NCI-H748 (cell line): ENCODE data around the gene GUCA2A.

Source experiments
- DNase-seq: peaks from one replicate; lab custom pipeline; 2025; ENCODE audit not compliant: unreplicated experiment; lab: John Stamatoyannopoulos, UW

The GUCA2A gene

GRCh38 chr1:42155362-42155761 lies 9.2 kb downstream of the GUCA2A start:
- no peak for DNase-seq

DNA sequence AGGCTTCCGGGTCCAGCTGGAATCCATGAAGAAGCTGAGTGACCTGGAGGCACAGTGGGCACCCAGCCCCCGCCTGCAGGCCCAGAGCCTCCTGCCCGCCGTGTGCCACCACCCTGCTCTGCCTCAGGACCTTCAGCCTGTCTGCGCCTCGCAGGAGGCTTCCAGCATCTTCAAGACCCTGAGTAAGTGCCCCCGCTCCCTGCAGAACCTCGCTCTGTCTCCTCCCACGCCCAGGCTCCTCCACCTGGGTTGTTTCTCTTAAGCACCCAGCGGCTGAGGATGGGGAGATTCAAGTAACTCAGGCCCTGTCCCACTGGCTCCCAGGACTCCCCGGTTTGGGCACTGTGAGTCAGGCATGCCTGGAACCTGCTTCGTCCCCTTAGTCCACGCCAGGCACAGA lies 9.9 kb downstream of the GUCA2A start:
- DNase-seq = no peak

DNA sequence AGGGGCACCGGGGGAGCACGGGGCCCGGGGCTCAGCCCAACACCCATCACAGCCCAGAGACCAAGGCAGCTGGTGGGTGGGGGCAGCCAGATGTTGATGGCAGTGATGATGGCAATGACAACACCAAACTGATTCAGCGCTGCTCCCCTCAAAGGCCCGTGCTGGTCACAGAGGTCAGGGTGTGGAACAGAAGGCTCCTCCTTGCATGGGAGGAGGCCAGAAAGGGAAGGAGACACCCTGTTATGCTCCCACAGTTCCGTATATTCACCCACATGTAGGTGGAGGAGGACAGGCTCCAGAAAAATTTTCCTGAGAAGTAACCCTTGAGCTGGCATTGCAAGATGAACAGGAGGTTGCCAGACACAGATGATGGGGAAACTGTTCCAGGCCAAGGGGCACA lies 10.9 kb downstream of the GUCA2A start:
- DNase-seq = no peak

GRCh38 chr1:42152907-42153600 lies 11.5 kb downstream of the GUCA2A start, which contains the start of gene GUCA2B:
GUCA2B (plus strand) TSS chr1:42153410; CDS start chr1:42153451, 41 bp downstream.
- no peak for DNase-seq

DNA sequence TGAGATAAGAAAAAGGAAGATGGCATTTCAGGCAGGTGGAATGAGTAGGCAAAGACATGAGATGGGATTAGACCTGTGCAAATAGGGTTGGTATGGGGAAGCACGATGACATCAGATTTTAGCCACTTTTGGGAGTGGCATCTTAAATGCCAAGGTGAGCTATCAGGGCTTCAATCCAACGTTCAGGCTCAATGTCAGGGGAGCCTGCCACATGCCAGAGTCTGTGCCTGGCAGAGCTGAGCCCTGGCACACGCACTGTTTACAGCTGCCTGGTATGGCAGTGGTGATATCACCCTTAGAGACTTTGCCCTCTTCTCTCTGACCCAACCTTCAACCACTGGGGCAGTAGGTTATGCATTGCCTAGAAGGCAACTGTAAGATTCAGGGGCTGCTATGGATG lies 12.4 kb downstream of the GUCA2A start:
- no peak for DNase-seq

- no peak for DNase-seq
These were observed 13.9 kb downstream of the GUCA2A start for GRCh38 chr1:42150651-42151050.

- DNase-seq = no peak
These were observed 16.4 kb downstream of the GUCA2A start for GRCh38 chr1:42148166-42148565.

GRCh38 chr1:42146626-42147320 lies 17.8 kb downstream of the GUCA2A start:
- peak; percentile 100 for DNase-seq

- no peak for DNase-seq
These were observed 18.6 kb downstream of the GUCA2A start for GRCh38 chr1:42145764-42146625.

DNA sequence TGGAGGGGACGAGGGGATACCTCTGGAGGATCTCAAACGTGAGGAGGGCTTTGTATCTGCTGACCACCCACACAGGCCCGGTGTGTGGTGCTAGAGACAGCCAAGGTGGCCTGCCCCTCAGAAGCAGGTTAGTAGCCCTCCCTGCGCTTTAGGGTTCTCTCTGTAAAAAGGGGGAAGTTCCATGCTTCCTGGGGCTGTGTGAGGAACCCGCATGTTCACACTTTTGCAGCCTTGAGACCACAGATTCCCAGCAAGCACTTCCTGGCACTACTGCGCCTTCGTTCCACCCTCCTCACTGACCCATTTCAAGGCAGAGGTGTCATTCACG lies 19.2 kb downstream of the GUCA2A start:
- DNase-seq = no peak

GRCh38 chr1:42144711-42145388 lies 19.7 kb downstream of the GUCA2A start:
- no peak for DNase-seq

DNA sequence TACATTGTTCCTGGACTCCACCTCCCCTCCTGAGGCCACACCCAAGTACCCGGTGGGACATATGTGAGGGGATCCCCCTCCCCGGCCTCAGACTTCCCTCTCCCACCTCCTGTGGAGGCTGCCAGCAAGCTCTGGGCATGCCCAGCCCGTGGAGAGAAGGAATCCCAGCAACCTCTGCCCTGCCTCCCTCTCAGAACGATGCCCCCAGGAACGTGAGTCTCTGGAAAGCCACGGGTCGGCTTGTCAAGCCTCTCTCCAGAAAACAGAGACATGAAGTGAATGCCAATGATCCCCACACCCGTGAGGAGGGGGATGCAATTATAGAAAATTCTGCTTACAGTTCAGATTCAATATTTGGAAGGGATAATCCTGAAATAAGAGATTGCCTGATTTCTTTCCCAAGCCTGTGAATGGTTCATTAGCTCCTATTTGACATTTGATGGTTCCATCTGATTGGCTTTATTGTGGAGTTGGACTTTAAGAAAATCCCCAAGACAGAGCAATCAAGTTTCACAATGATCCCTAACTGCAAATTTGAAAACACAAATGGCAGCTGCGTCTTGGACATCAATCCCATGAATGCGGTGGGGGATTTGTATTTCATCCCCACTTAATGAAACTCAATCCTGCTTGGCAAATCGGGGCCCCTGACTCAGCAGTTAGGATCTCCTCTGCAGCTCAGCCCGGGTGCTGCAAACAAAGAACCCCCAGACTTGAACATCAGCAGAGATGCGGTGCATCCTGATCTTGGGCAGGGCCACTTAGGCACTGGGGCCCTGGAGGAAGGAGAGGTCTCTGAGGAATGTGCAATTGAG lies 20.4 kb downstream of the GUCA2A start:
- no peak for DNase-seq

- peak; percentile 82 for DNase-seq
These were observed 21.5 kb downstream of the GUCA2A start for GRCh38 chr1:42142894-42143675.

GRCh38 chr1:42141978-42142377 lies 22.6 kb downstream of the GUCA2A start:
- no peak for DNase-seq

DNA sequence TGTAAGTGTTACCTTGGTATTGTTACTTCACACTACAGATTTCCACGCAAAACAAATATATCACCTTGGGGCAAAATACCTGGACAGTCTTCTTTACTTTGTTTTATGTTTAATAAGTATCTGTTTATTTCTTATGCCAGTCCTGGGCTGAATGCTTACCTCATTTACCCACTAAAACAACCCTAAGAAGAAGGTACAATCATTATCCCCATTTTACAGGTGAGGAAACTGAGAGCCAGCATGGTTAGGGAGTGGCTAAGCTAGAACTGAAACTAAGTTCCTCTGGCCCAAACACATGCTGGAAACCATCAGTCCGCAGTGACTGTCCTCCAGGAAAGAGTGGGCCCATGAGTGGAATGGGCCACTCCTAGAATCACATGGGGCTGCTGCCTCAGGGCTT lies 24.4 kb downstream of the GUCA2A start:
- no peak for DNase-seq

GRCh38 chr1:42139444-42139843 lies 25.1 kb downstream of the GUCA2A start:
- DNase-seq = no peak

- no peak for DNase-seq
These were observed 26.0 kb downstream of the GUCA2A start for GRCh38 chr1:42138586-42138985.

DNA sequence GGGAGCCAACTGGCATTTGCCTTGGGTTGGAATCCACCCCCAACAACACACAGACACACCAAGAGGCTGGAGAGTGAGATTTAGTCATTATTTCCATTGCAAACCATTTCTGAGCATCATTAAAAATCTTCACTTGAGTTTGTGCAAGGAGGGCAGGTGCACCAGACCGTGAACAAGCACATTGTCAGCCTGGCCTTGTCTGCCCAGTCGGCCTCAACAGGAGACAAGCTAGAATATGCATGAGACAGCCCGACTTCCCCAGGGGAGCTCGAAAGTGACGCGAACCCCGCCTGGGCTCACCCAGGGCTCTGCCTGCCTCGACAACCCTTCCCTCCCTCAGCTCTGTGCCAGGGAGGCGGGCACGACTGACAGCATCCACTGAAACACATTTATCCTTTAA lies 26.8 kb downstream of the GUCA2A start:
- DNase-seq = peak; percentile 58

GRCh38 chr1:42136466-42136865 lies 28.1 kb downstream of the GUCA2A start:
- no peak for DNase-seq

DNA sequence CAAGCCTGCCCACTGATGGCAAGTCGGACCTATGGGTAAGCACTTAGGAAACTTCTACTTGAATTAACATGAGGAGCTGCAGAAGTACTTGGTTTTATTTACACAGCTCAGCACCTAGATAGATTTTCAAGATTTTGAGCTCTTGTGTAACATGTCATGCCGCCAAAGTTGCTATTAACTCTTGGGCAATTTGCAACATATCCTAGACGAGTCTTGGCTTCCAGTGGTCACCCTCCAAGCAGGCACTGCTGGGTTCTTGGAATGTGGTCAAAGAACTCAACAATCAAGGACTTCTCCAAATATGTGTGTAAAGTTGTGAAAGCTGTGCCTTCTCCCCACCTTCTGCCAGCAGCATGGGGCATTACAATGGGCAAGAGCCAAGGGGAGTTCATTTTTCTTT lies 29.1 kb downstream of the GUCA2A start:
- no peak for DNase-seq
